OCI-LY1 (cell line): Measurements from ENCODE around the gene CIB4.

Source experiments
- CTCF ChIP-seq: fragments of 200-600 bp; sonication (generic), shearing (Covaris generic); IDR thresholded peaks from 2 replicates; pipeline ENCODE4 v1.5.1; 2017; ENCODE audit warnings: mild to moderate bottlenecking, antibody characterized with exemption, low read length, moderate library complexity, mixed read lengths
- EZH2 ChIP-seq: fragments of 200-600 bp; sonication (generic), shearing (Covaris generic); IDR thresholded peaks from 2 replicates; pipeline ENCODE4 v1.8.0; 2017; ENCODE audit warnings: borderline replicate concordance, mixed run types, mild to moderate bottlenecking, antibody characterized with exemption, low read length, moderate library complexity, mixed read lengths

- TF ChIP-seq CTCF (no peak), EZH2 (no peak)
Measured at GRCh38 chr2:26634636-26635230, 6.4 kb downstream of the CIB4 start.
